AG09309 (cell line): ENCODE results near the gene NATD1.
A peak's percentile ranks its signal among the peaks of the same experiment; 100 is the strongest.

Experiments used
- DNase-seq: peaks from one replicate; pipeline ENCODE4 v3.0.0-alpha.2; 2010; ENCODE audit warnings: low read depth
- H3K4me3 ChIP-seq: 2 replicates; pipeline ENCODE4 v1.5.1; 2011; ENCODE audit warnings: mild to moderate bottlenecking, low read depth, low read length, moderate library complexity; ENCODE audit not compliant: control insufficient read depth
- TF ChIP-seq, protein P1 (sequence below): IDR thresholded peaks from 2 replicates; pipeline ENCODE4 v1.5.1; 2011; ENCODE audit warnings: mild to moderate bottlenecking, low read depth, low read length, inconsistent platforms; ENCODE audit not compliant: insufficient read depth, control insufficient read depth; ENCODE audit errors: missing control alignments

NATD1 gene

DNA sequence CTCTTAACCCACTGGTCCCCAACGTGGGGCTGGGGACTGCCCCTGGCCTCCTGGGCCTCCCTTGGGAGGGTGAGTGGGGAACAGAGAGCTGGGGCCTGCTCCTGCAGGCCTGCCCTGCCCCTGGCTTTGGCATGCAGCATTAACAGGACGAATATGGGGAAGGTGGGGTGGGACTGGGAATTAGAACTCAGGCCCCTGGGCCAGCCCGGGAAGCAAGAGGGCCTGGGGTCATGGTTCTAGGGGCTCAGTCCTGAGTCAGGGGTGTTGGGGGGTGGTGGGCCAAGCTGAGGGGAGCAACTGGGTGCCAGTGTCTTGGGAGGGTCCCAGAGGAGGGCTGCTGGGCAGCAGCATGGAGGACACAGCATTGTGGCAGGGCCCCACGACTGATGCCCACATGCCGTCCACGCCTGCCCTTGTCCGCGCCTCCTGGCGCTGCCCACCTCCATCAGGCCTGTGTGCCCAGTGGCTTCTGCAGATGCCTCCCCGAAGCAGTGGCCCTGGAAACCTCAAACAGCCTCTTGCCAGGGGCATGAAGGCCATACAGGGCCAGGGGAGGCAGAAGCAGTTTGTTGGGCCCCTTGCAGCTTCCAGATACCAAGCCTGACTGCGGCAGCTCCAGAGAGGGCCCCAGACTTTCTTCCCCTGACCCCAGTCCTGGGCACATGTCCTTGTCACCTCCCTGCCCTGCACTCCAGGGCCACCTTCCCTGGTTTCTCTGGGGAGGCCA is 36.1 kb upstream of the NATD1 start:
- TF ChIP-seq, protein P1, sequence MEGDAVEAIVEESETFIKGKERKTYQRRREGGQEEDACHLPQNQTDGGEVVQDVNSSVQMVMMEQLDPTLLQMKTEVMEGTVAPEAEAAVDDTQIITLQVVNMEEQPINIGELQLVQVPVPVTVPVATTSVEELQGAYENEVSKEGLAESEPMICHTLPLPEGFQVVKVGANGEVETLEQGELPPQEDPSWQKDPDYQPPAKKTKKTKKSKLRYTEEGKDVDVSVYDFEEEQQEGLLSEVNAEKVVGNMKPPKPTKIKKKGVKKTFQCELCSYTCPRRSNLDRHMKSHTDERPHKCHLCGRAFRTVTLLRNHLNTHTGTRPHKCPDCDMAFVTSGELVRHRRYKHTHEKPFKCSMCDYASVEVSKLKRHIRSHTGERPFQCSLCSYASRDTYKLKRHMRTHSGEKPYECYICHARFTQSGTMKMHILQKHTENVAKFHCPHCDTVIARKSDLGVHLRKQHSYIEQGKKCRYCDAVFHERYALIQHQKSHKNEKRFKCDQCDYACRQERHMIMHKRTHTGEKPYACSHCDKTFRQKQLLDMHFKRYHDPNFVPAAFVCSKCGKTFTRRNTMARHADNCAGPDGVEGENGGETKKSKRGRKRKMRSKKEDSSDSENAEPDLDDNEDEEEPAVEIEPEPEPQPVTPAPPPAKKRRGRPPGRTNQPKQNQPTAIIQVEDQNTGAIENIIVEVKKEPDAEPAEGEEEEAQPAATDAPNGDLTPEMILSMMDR: no peak

DNA sequence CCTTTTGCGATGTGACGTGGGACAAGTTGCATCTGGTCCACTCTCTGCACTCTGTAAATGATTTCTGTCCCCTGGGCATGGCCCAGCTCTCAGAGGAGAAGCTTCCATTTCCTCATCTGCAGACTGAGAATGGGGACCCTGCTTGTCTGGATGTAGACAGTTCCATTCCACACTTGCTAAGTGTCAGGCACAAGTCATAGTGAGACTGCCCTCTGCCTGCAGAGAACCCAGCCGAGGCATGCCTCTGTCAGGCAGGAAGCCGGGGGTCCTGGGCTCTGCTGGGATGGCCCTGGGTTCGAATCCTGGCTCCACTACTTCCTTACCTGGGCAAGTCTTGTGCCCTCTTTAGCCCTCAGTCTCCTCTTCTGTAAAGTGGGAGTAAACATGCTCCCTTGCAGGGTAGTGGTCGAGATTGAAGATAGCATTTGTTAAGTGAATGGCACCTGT is 35.4 kb upstream of the NATD1 start:
- peak overlapping the region; percentile 95; the same call in 1 of the 2 replicates for H3K4me3 ChIP-seq
- TF ChIP-seq, protein P1: peak; percentile 10
- DNase-seq: no peak

More for the DNA sequence above, 36.1 kb upstream of the NATD1 start:
- H3K4me3 ChIP-seq: no peak overlapping the region
- no peak for DNase-seq

DNA sequence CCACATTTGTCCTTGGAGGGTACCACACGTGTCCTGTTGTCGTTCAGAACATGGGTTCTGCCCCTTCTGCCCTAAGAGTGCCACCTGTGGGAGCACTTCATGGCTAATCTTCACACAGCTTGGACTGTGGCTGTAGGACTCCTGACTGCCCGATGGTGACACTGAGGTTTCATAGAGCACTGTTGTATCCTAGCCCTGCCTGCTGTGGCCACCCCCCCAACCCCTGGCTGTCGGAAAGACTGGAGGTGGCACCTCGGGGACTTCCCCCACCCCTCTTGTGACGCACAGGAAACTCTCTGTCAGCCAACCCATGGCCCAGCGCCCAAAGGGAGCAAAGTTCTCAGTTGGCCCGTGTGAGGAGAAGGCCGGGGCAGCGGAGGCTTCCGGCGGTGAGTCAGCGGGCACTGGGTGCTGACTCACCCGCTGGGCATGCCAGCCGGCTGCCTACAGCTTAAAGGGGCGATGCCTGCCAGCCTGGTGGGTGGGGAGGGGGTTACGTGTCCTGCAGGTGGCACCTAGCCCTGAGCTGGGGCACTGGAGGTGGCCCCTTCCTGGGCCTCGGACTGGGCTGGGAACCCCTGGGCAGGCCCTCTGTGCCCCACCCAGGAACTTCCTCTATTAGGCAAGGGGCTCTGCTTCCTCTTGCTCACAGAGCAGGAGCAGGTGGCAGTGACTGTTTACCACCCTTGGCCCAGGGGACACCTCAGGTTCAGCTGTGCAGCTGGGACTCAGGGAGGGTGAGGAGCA is 34.7 kb upstream of the NATD1 start:
- TF ChIP-seq, protein P1: no peak
- DNase-seq: peak; percentile 86
- H3K4me3 ChIP-seq: peak overlapping the region; percentile 95

DNA sequence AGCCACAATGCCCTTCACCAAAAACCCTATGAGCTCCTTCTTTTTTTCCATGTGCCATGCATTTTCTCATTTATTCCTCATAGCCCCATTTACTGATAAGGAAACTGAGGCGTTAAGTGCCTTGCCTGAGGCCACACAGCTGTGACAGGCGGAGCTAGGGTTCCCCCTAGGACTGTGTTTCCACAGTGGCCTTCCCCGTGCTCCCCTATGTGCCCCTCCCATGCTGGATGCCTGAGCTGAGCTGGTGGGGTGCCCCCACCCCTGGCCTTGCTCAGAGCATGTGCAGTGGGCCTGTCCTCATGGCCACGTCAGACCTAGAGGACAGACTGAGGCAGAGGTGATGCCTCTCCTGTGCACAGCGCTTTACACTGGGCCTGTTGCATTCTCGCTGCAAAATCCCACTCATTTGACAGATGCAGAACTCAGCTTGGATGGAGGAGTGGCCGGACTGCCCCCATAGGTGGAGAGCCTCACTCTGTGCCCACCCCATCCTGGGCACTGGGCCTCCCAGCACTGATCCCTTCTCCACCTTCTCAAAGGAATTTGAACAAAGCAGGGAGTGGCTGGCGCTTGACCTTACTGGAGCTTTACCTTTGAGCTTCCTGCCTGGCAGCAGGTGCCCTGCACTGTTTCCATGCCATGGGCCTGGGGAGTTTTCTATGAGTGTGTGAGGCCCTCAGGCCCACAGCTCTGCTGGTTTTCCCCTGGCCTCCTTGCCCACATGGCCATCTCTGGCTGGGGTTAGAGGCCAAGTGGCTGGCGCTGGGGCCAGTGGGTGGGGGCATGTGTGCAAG is 33.9 kb upstream of the NATD1 start:
- peak overlapping the region; percentile 95 for H3K4me3 ChIP-seq
- DNase-seq: no peak
- TF ChIP-seq, protein P1: no peak

DNA sequence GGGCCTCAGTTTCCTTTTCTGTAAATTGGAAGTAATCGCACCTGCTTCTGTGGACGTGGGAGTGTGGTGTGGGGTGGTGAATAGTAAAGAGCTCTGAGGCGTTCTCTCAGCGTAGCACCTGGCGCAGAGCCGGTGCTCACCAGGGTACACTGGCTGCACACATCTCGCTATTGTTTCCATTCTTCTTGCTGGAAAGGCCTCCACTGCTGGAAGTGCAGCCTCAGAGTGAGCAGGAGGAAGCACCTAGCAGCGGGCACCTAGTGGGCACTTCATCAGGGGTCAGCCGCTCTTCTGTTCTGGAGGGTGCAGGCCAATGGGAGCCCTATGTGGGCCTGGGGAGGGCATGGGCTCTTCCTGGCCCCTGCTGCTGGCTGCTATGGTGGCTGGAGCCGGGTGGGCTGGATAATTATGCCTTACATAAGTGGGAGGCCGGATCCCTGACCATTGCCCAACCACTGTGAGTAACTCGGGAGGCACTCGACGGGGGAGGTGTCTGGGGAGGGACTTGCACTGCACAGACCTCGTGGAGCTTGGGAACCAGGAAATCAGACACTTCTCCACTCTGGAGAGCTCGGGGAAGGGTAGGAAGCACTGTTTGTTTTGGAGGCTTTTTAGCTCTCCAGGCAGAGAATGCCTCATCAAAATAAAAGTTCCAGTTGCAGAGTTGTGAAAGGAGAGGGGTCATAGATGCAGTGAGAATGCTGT is 33.0 kb upstream of the NATD1 start:
- peak; percentile 97 for DNase-seq
- H3K4me3 ChIP-seq: peak overlapping the region; percentile 95
- TF ChIP-seq, protein P1: no peak
